Stomach (tissue), 9 donors: ENCODE data around the gene APMAP. TPM values are rescaled to one million over a fixed set of nuclear protein-coding genes. Genes with fewer than 3 reads are reported as not detected.

ENCODE experiments used
- DNase-seq, 2 donors: peaks; one replicate each; pipeline versions ENCODE4 v3.0.0 to v3.0.0-alpha.2; 2013 to 2019
- H3K27ac ChIP-seq, 5 donors: fragments of 200-600 bp in 4 of 5; sonication (generic) in 4 of 5; one replicate each; pipeline ENCODE4 v1.5.1; 2013 to 2019; ENCODE audit warnings: mild to moderate bottlenecking in 1 of 5, moderate library complexity in 1 of 5
- H3K27me3 ChIP-seq, 3 donors: fragments of 200-600 bp; sonication (generic); one replicate each; pipeline ENCODE4 v1.5.1; 2017 to 2019; ENCODE audit warnings: mixed run types in 1 of 3
- H3K36me3 ChIP-seq, 4 donors: fragments of 200-600 bp; sonication (generic); 1 replicate in 3 of 4; 2 replicates in 1 of 4; pipeline ENCODE4 v1.5.1; 2016 to 2019
- H3K4me1 ChIP-seq, 4 donors: fragments of 200-600 bp; sonication (generic); one replicate each; pipeline ENCODE4 v1.5.1; 2016 to 2019
- H3K4me3 ChIP-seq, 4 donors: fragments of 200-600 bp; sonication (generic) in 3 of 4; one replicate each; pipeline ENCODE4 v1.5.1; 2016 to 2019; ENCODE audit warnings: mild to moderate bottlenecking in 1 of 4
- H3K9me3 ChIP-seq, 4 donors: fragments of 200-600 bp; sonication (generic); one replicate each; pipeline ENCODE4 v1.5.1; 2016 to 2019
- CTCF ChIP-seq, 7 experiments: fragments of 450-650 bp in 4 of 7; fragments of 200-600 bp in 3 of 7; sonication (generic) in 3 of 7; IDR thresholded peaks; one replicate each; pipeline ENCODE4 v1.5.1; 2016 to 2019; ENCODE audit warnings: antibody characterized with exemption in 7 of 7, control low read depth in 2 of 7, mild to moderate bottlenecking in 1 of 7
- EP300 ChIP-seq: sonication (generic); formaldehyde crosslinking; IDR thresholded peaks from one replicate; pipeline ENCODE4 v1.6.1; 2017; ENCODE audit warnings: antibody characterized with exemption
- POLR2A ChIP-seq, 4 donors: fragments of 450-650 bp; IDR thresholded peaks; one replicate each; pipeline ENCODE4 v1.6.1; 2016; ENCODE audit warnings: antibody characterized with exemption in 4 of 4, control low read depth in 2 of 4, mild to moderate bottlenecking in 1 of 4, moderate library complexity in 1 of 4
- POLR2AphosphoS5 ChIP-seq, 3 donors: sonication (generic); formaldehyde crosslinking; IDR thresholded peaks; one replicate each; pipeline ENCODE4 v1.6.1; 2016; ENCODE audit warnings: antibody characterized with exemption in 3 of 3
- WGBS, 5 donors: extraction: QIAGEN DNeasy Blood & Tissue Kit in 3 of 5; methylation state at CpG; one replicate each; pipeline versions ENCODE4 v1.1.5 to v1.1.7; 2013 to 2018; 5-methylcytosine and 5-hydroxymethylcytosine counted together
- intact Hi-C: fragments of 100-400 bp; cut with DNase I; formaldehyde crosslinking; loops from one replicate; pipeline ENCODE4 v1.15.1; 2023; ENCODE audit warnings: low total_unique reads
- polyA plus RNA-seq, 3 donors: library from polyadenylated mRNA; stranded (reverse); fragments of 200-250 nt; gene quantifications; one replicate each; pipeline ENCODE4 v1.2.3, GENCODE V29; 2013
- total RNA-seq, 5 donors: library from RNA; depleted of rRNA; stranded (reverse); fragments of >200 nt; gene quantifications; one replicate each; pipeline versions ENCODE4 v1.1.0 to v1.2.3, GENCODE V29; 2014 to 2016
- donor health status: healthy with polysubstance abuse.
- donor health status: Bipolar disorder and iron deficiency.
- donor health status: healthy.

The APMAP gene
- total and polyA plus RNA-seq, 8 donors, result 12.3 to 55.6 (median 32.1) TPM

GRCh38 chr20:24943731-24944130 is 48.8 kb downstream of the APMAP start:
- WGBS, 5 donors, result 55 to 69% (median 62%) methylated on average over 3 of the region's 3 CpGs

GRCh38 chr20:24943196-24943595 is 49.4 kb downstream of the APMAP start:
- 70 to 100% (median 94%) methylated on average over 1 to 4 of the region's 4 CpGs for WGBS, 5 donors
- peak in 1 of 2 donors; percentile 17 for DNase-seq
- H3K36me3 ChIP-seq, result no peaks in the 10 kb centered on the region
- TF ChIP-seq POLR2A (IDR thresholded peaks at IDR 0.05) (no peak), POLR2AphosphoS5 (IDR thresholded peaks at IDR 0.05) (no peak), CTCF (IDR thresholded peaks at IDR 0.05) (no peak), EP300 (no peak)
- no peaks in the 10 kb centered on the region for H3K4me1 ChIP-seq
- no peak overlapping the region for H3K4me3 ChIP-seq
- peaks cover 4 to 45% (median 12%) of the 10 kb centered on the region in 4 donors for H3K9me3 ChIP-seq
- intact Hi-C loops, result no loop called here
- no peaks in the 10 kb centered on the region for H3K27me3 ChIP-seq
- H3K27ac ChIP-seq, result no peak overlapping the region

More at GRCh38 chr20:24943731-24944130, 48.8 kb downstream of the APMAP start:
- DNase-seq, result no peak
- H3K4me3 ChIP-seq, result no peak overlapping the region
- no peaks in the 10 kb centered on the region for H3K27me3 ChIP-seq
- peaks cover 4 to 45% (median 12%) of the 10 kb centered on the region in 4 donors for H3K9me3 ChIP-seq
- TF ChIP-seq CTCF (IDR thresholded peaks at IDR 0.05), result no peak
- no peak for TF ChIP-seq POLR2A (IDR thresholded peaks at IDR 0.05)
- no peak for TF ChIP-seq POLR2AphosphoS5 (IDR thresholded peaks at IDR 0.05)
- no peak for TF ChIP-seq EP300
- intact Hi-C loops, result no loop called here
- no peak overlapping the region for H3K27ac ChIP-seq
- no peaks in the 10 kb centered on the region for H3K36me3 ChIP-seq
- H3K4me1 ChIP-seq, result no peaks in the 10 kb centered on the region

- no peak for DNase-seq
- 74 to 93% (median 80%) methylated on average over 6 of the region's 6 CpGs for WGBS, 5 donors
- intact Hi-C loops, result no loop called here
- H3K4me1 ChIP-seq, result no peaks in the 10 kb centered on the region
- H3K36me3 ChIP-seq, result no peaks in the 10 kb centered on the region
- H3K4me3 ChIP-seq, result no peak overlapping the region
- H3K27me3 ChIP-seq, result no peaks in the 10 kb centered on the region
- H3K9me3 ChIP-seq, result peaks cover 4 to 45% (median 11%) of the 10 kb centered on the region in 4 donors
- TF ChIP-seq POLR2AphosphoS5 (IDR thresholded peaks at IDR 0.05) (no peak), EP300 (no peak), POLR2A (IDR thresholded peaks at IDR 0.05) (no peak), CTCF (IDR thresholded peaks at IDR 0.05) (no peak)
- H3K27ac ChIP-seq, result no peak overlapping the region
These were observed 49.9 kb downstream of the APMAP start for GRCh38 chr20:24942679-24943078.

GRCh38 chr20:24939036-24939435 is 53.5 kb downstream of the APMAP start:
- intact Hi-C loops, result no loop called here
- DNase-seq, result no peak
- TF ChIP-seq POLR2AphosphoS5 (IDR thresholded peaks at IDR 0.05), result no peak
- Histone ChIP-seq H3K27me3 (no peaks in the 10 kb centered on the region), H3K4me3 (no peak overlapping the region), H3K4me1 (no peaks in the 10 kb centered on the region), H3K36me3 (no peaks in the 10 kb centered on the region), H3K27ac (no peak overlapping the region), H3K9me3 (peaks cover 0 to 12% (median 2%) of the 10 kb centered on the region in 4 donors)
- WGBS, 5 donors, result 54 to 85% (median 69%) methylated on average over 4 of the region's 4 CpGs

GRCh38 chr20:24938498-24938897 is 54.1 kb downstream of the APMAP start:
- Histone ChIP-seq H3K4me3 (no peak overlapping the region), H3K27me3 (no peaks in the 10 kb centered on the region), H3K4me1 (no peaks in the 10 kb centered on the region), H3K36me3 (no peaks in the 10 kb centered on the region), H3K27ac (no peak overlapping the region), H3K9me3 (peaks cover 0 to 12% (median 2%) of the 10 kb centered on the region in 4 donors)
- no peak for DNase-seq
- intact Hi-C loops, result no loop called here
- WGBS, 5 donors, result 86 to 94% (median 90%) methylated on average over 3 to 5 of the region's 5 CpGs
- TF ChIP-seq POLR2A (IDR thresholded peaks at IDR 0.05), result no peak
- TF ChIP-seq CTCF (IDR thresholded peaks at IDR 0.05), result no peak
- TF ChIP-seq POLR2AphosphoS5 (IDR thresholded peaks at IDR 0.05), result no peak
- no peak for TF ChIP-seq EP300
